HCT116 (cell line): ENCODE results near the gene BTG1. TPM values are rescaled to one million over a fixed set of nuclear protein-coding genes. Genes with fewer than 3 reads are reported as not detected.

Experiments
- CEBPB ChIP-seq: IDR thresholded peaks from 2 replicates; pipeline ENCODE4 v1.6.1; 2012; ENCODE audit warnings: low read depth
- EZH2 ChIP-seq: fragments of 200-600 bp; sonication (generic); IDR thresholded peaks from 2 replicates; pipeline ENCODE4 v1.6.1; 2017; ENCODE audit warnings: antibody characterized with exemption, mixed run types
- JUND ChIP-seq: IDR thresholded peaks from 2 replicates; pipeline ENCODE4 v1.6.1; 2012
- total RNA-seq: library from RNA; stranded (reverse); gene quantifications from one replicate; pipeline ENCODE4 v1.2.1, GENCODE V29; 2021; ENCODE audit not compliant: unreplicated experiment
- TF ChIP-seq, protein P1 (sequence below): IDR thresholded peaks from 2 replicates; pipeline ENCODE4 v1.6.1; 2011; ENCODE audit warnings: mild to moderate bottlenecking, low read length, moderate library complexity; ENCODE audit not compliant: insufficient replicate concordance; ENCODE audit errors: extremely low read depth
- TF ChIP-seq, protein P2 (sequence below), 3 experiments: fragments of 200-600 bp in 1 of 3; sonication (generic) in 1 of 3; IDR thresholded peaks in 2 of 3; conservative IDR thresholded peaks in 1 of 3; 2 replicates each; pipeline ENCODE4 v1.5.1; 2012 to 2017; ENCODE audit warnings: low read depth in 2 of 3, low read length in 2 of 3, antibody characterized with exemption in 1 of 3, borderline replicate concordance in 1 of 3, control low read depth in 1 of 3, mild to moderate bottlenecking in 1 of 3, mixed read lengths in 1 of 3, mixed run types in 1 of 3, moderate library complexity in 1 of 3; ENCODE audit not compliant: insufficient read depth in 1 of 3

BTG1 gene
- total RNA-seq, 1 experiment from 2014 or later, result 57.3 TPM

DNA sequence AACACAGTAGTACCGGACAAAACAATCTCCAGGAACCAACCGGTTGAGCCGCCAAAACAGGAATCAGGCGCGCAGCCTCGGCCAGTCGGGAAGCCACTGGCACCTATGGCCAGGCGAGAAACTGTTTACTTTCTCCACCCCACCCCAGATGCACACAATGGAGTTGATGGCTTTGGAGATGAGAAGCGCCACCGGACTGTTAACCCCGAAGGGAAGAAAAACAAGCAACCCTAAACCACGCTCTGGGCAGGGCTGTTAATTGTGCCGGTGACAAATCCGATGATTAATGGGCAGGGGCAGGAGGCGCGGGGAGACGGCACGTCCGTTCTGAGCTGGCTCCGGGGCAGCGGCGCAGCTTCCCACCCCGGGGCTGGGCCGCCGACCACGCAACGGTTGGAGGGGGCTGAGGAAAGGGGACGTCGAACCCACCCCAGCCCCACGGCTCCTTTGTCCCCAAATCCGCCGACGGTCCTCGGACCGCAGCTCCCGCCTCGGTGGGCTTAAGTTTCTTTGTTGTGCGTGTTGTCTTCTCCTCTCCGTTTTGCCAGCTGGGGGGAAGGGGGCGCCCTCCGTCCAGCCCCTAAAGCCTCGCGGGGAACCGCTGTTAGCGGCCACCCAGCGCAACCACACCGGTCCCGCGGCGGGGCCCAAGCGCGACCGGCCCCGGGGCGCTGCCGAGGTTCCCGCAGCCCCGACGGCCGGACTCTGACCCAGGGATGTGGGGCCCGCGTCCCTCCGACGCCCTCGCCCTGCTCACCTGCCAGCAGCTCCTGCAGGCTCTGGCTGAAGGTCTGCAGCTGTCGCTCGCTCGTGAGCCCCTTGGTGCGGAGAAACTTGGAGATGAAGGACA is 790 bp downstream of the BTG1 start (continued):
- TF ChIP-seq CEBPB, result no peak
- no peak for TF ChIP-seq JUND
- no peak for TF ChIP-seq EZH2
- TF ChIP-seq, protein P1, sequence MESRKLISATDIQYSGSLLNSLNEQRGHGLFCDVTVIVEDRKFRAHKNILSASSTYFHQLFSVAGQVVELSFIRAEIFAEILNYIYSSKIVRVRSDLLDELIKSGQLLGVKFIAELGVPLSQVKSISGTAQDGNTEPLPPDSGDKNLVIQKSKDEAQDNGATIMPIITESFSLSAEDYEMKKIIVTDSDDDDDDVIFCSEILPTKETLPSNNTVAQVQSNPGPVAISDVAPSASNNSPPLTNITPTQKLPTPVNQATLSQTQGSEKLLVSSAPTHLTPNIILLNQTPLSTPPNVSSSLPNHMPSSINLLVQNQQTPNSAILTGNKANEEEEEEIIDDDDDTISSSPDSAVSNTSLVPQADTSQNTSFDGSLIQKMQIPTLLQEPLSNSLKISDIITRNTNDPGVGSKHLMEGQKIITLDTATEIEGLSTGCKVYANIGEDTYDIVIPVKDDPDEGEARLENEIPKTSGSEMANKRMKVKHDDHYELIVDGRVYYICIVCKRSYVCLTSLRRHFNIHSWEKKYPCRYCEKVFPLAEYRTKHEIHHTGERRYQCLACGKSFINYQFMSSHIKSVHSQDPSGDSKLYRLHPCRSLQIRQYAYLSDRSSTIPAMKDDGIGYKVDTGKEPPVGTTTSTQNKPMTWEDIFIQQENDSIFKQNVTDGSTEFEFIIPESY, result no peak
- TF ChIP-seq, protein P2, sequence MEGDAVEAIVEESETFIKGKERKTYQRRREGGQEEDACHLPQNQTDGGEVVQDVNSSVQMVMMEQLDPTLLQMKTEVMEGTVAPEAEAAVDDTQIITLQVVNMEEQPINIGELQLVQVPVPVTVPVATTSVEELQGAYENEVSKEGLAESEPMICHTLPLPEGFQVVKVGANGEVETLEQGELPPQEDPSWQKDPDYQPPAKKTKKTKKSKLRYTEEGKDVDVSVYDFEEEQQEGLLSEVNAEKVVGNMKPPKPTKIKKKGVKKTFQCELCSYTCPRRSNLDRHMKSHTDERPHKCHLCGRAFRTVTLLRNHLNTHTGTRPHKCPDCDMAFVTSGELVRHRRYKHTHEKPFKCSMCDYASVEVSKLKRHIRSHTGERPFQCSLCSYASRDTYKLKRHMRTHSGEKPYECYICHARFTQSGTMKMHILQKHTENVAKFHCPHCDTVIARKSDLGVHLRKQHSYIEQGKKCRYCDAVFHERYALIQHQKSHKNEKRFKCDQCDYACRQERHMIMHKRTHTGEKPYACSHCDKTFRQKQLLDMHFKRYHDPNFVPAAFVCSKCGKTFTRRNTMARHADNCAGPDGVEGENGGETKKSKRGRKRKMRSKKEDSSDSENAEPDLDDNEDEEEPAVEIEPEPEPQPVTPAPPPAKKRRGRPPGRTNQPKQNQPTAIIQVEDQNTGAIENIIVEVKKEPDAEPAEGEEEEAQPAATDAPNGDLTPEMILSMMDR (IDR thresholded peaks at IDR 0.05 in 2 of 3, conservative IDR thresholded peaks at IDR 0.05 in 1 of 3; ENCODE audit: borderline replicate concordance in 1 of 3, insufficient read depth in 1 of 3, low read depth in 2 of 3, low read length in 2 of 3), result no peak
